Psoas muscle (tissue), 8 donors: ENCODE results near the gene FNTB. TPM values are rescaled to one million over a fixed set of nuclear protein-coding genes. Genes with fewer than 3 reads are reported as not detected.
A peak's percentile ranks its signal among the peaks of the same experiment; 100 is the strongest.

Experiments used
- ATAC-seq, 4 donors: fragments of 200-7000 bp; cut with Tn5 transposase; one replicate each; pipeline ENCODE4 v1.9.1; 2020; ENCODE audit warnings: moderate library complexity in 3 of 4, mild to moderate bottlenecking in 2 of 4
- DNase-seq, 2 donors: peaks; one replicate each; pipeline ENCODE4 v3.0.0-alpha.2; 2020
- H3K27ac ChIP-seq: fragments of 200-600 bp; one replicate; pipeline ENCODE4 v1.8.0; 2022
- H3K27me3 ChIP-seq, 3 donors: fragments of 200-600 bp in 1 of 3; one replicate each; pipeline versions ENCODE4 v1.6.1 to v1.8.0; 2013 to 2022; ENCODE audit warnings: low read length in 2 of 3, mild to moderate bottlenecking in 2 of 3, moderate library complexity in 1 of 3; ENCODE audit not compliant: insufficient read depth in 3 of 3
- H3K36me3 ChIP-seq, 2 donors: fragments of 200-600 bp in 1 of 2; one replicate each; pipeline versions ENCODE4 v1.6.1 to v1.8.0; 2013 to 2022; ENCODE audit warnings: low read depth in 1 of 2, mild to moderate bottlenecking in 1 of 2, moderate library complexity in 1 of 2; ENCODE audit not compliant: insufficient read depth in 1 of 2
- H3K4me1 ChIP-seq: fragments of 200-600 bp; one replicate; pipeline ENCODE4 v1.8.0; 2022
- H3K4me3 ChIP-seq: fragments of 200-600 bp; one replicate; pipeline ENCODE4 v1.8.0; 2022; ENCODE audit warnings: mild to moderate bottlenecking
- H3K9me3 ChIP-seq: fragments of 200-600 bp; one replicate; pipeline ENCODE4 v1.8.0; 2022
- WGBS, 3 donors: extraction: QIAGEN DNeasy Blood & Tissue Kit; methylation state at CpG; one replicate each; pipeline versions ENCODE4 v1.1.6 to v1.1.7; 2013; 5-methylcytosine and 5-hydroxymethylcytosine counted together
- intact Hi-C, 2 donors: fragments of 100-400 bp; cut with DNase I; formaldehyde crosslinking; loops; one replicate each; pipeline versions ENCODE4 v1.11.0 to v1.14.2; 2022
- polyA plus RNA-seq, 3 donors: library from polyadenylated mRNA; stranded (reverse); fragments of 200-250 nt; gene quantifications; one replicate each; pipeline ENCODE4 v1.2.3, GENCODE V29; 2013
- total RNA-seq, 4 donors: library from RNA; stranded (reverse); fragmentation: NEBNext Ultra II Directional in 2 of 4; extraction: Animal tissue kit (Norgen Biotek cat#: 25700) in 2 of 4; gene quantifications; one replicate each; pipeline versions ENCODE4 v1.2.1 to v1.2.4, GENCODE V29; 2021 to 2023
- TF ChIP-seq, protein P1 (sequence below): fragments of 200-600 bp; IDR thresholded peaks from one replicate; pipeline ENCODE4 v1.8.0; 2022; ENCODE audit warnings: antibody characterized with exemption
- donor health status: healthy with polysubstance abuse.
- donor health status: DM: no; HTN: no; CAD: no; lungs with moderate emphysema.
- donor health status: Bipolar disorder and iron deficiency.
- donor health status: healthy.
- donor health status: DM: yes; HTN: yes; CAD: no.
- donor health status: DM: no; HTN: no; CAD: no.
- donor health status: DM: no; HTN: no; CAD: no.
- donor health status: DM: yes; HTN: yes; CAD: no.

The FNTB gene
- total and polyA plus RNA-seq, 7 donors, result 10.2 to 28.8 (median 19.4) TPM

DNA sequence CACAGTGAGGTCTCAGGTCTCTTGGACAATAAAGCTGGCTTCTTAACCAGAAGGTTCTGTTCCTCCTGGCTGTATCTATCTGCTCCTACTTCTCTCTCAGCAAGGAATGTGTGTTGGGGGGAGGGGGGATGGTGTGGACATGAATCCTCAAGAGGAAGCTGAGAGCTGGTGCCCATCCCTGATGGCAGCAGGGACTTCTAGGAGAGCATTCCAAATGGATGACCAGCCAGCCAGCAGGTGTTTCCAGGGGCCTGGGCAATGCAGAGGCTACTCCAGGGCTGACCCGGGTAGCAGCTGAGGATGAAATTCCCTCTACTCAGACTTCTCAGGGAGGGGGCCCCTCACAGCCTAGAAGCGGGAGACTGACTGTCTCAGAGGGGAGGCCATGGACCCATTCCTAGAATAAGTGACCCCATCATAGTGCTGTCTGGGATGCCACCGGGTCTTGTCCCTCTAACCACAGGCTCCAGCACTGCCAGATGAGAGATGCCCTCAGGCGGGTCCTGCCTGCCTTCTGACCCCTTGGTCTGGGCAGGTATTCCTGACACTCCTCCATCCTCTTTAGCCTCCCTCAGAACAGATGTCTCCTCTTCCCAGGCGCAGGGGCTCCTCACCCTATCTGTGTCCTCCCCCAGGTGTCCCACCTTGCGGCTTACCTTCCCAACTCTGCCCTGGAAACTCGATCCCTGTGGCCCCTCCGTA is 15.8 kb upstream of the FNTB start:
- intact Hi-C loops, result no loop called here
- H3K4me3 ChIP-seq, result peak overlapping the region; percentile 84
- H3K36me3 ChIP-seq, result no peaks in the 10 kb centered on the region
- peaks cover 31% of the 10 kb centered on the region for H3K4me1 ChIP-seq
- DNase-seq (no peak), ATAC-seq (peak; percentile 14 to 65 (median 45))
- H3K27me3 ChIP-seq, result no peaks in the 10 kb centered on the region
- 46 to 55% (median 53%) methylated on average over 8 of the region's 8 CpGs for WGBS, 3 donors
- H3K9me3 ChIP-seq, result no peaks in the 10 kb centered on the region
- TF ChIP-seq, protein P1, sequence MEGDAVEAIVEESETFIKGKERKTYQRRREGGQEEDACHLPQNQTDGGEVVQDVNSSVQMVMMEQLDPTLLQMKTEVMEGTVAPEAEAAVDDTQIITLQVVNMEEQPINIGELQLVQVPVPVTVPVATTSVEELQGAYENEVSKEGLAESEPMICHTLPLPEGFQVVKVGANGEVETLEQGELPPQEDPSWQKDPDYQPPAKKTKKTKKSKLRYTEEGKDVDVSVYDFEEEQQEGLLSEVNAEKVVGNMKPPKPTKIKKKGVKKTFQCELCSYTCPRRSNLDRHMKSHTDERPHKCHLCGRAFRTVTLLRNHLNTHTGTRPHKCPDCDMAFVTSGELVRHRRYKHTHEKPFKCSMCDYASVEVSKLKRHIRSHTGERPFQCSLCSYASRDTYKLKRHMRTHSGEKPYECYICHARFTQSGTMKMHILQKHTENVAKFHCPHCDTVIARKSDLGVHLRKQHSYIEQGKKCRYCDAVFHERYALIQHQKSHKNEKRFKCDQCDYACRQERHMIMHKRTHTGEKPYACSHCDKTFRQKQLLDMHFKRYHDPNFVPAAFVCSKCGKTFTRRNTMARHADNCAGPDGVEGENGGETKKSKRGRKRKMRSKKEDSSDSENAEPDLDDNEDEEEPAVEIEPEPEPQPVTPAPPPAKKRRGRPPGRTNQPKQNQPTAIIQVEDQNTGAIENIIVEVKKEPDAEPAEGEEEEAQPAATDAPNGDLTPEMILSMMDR, result no peak
- peak overlapping the region; percentile 69 for H3K27ac ChIP-seq

DNA sequence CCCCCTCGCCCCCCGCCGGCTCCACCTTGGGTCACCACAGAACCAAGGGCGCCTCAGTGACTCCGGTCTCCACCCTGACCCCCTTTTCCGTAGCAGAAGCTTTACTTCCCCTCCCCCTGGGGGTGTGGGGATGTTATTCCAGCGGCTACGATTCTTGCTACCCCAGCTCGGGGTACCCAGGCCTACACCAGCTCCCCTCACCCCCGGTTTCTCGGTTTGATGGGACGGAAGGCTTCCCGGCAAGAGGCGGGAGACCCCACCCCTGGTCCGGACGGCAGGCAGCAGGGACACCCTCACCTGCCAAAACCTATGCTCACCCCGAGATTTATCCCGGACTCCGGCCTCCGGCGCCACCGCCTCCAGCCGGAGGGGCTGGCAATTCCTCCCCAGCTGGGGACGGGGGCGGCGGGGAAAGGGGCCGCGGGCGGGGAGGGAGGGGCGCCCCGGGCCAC is 15.2 kb upstream of the FNTB start:
- peaks cover 29% of the 10 kb centered on the region for H3K4me1 ChIP-seq
- H3K4me3 ChIP-seq, result peak overlapping the region; percentile 84
- 6 to 8% (median 7%) methylated on average over 19 to 31 of the region's 31 CpGs for WGBS, 3 donors
- peak in 3 of 4 donors; percentile 3 to 14 (median 7) for ATAC-seq
- peak overlapping the region; percentile 69 for H3K27ac ChIP-seq
- no peaks in the 10 kb centered on the region for H3K36me3 ChIP-seq
- no peak for DNase-seq
- no peaks in the 10 kb centered on the region for H3K27me3 ChIP-seq
- intact Hi-C loops, result no loop called here
- TF ChIP-seq, protein P1, result no peak
- no peaks in the 10 kb centered on the region for H3K9me3 ChIP-seq

DNA sequence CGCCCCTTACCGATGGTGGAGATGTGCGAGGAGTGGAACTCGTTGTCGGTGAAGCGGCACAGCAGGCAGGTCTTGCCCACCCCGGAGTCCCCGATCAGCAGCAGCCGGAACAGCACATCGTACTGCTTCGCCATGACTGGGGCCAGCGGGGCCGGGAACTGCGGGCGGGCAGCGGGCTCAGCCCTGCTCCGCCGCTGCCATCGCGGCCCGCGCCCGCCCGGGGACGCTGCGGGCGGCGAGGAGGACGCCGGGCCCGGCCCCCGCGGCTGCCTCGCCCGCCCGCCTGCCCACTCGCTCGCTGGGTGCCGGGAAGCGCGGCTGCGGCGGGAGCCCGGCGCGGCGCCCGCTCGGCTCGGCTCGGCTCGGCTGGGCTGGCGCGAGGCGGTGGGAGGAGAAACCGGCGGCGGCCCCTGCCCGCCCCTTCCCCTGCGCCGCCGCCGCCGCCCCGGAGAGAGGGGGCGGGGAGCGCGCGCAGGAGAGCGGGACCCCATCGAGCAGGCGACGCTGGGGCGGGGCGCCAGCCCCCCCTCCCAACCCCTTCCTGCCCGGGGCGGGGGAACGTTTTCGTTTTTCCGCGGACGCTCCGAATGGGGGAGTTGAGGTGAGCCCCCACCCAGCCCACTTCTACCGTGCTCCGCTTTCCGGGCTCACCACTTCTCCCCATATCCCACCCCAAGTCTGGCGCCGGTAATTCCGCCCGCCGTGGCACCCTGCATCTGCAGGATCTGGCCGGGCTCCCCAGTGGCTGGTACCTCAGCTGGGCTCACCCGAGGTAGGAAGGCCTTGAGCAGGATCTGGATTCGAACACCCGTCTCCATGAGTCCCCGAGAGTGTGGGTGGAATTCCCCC is 14.5 kb upstream of the FNTB start, which contains the start of gene RAB15:
Gene RAB15 (minus strand): TSS at position 394 of the 849 bp plus-strand sequence. CDS start 260 bp downstream, at position 134.
- Histone ChIP-seq H3K27ac (peak within 1 kb of the TSS; percentile 69), H3K4me3 (peak within 1 kb of the TSS; percentile 84), H3K9me3 (no peaks in the 10 kb centered on the region), H3K27me3 (no peaks in the 10 kb centered on the region), H3K36me3 (no peaks in the 10 kb centered on the region), H3K4me1 (peaks cover 29% of the 10 kb centered on the region)
- peak; percentile 40 to 59 for DNase-seq
- 1 to 3% (median 1%) methylated on average over 47 to 96 of the region's 96 CpGs for WGBS, 3 donors
- peak; percentile 46 to 66 (median 54) for ATAC-seq
- TF ChIP-seq, protein P1, result no peak
- intact Hi-C loops, result no loop called here

DNA sequence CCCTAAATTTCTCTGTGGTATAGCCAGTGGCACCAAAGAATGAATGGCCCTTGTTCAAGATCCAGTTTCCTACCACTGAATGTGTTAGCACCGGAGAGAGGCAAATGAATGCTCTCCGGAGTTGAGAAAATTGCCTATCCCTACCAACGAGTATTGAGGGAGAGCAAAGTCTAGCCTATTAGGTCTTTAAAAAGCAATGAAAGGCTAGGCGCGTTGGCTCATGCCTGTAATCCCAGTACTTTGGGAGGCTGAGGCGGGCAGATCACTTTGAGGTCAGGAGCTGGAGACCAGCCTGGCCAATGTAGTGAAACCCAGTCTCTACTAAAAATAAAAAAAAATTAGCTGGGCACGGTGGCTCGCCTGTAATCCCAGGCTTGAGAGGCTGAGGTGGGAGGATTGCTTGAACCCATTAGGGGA is 13.7 kb upstream of the FNTB start:
- no peak for DNase-seq
- peak in 2 of 4 donors; percentile 20 to 36 for ATAC-seq
- Histone ChIP-seq H3K4me3 (peak overlapping the region; percentile 84), H3K36me3 (no peaks in the 10 kb centered on the region), H3K27ac (peak overlapping the region; percentile 67), H3K9me3 (no peaks in the 10 kb centered on the region), H3K27me3 (no peaks in the 10 kb centered on the region), H3K4me1 (peaks cover 29% of the 10 kb centered on the region)
- 28 to 67% (median 37%) methylated on average over 8 of the region's 8 CpGs for WGBS, 3 donors
- TF ChIP-seq, protein P1, result no peak
- intact Hi-C loops, result no loop called here
